ENCODE measurements around the gene KRTAP10-11.

GRCh38 chr21:44614961-44615391, 31.2 kb upstream of the KRTAP10-11 start:
- TF ChIP-seq YY1 (IDR thresholded peaks at IDR 0.05; ENCODE audit: insufficient read depth, insufficient read length) (no peak), ZNF274 (IDR thresholded peaks at IDR 0.05; ENCODE audit: low read depth, low read length) (no peak), SUZ12 (IDR thresholded peaks at IDR 0.05; ENCODE audit: extremely low read depth, insufficient read depth, insufficient read length) (no peak)
